GM12878 (cell line): Measurements from ENCODE around the gene NOS1.
"Not testable (repeated sequence)": the region's sequence is repeated elsewhere in the genome, so short reads cannot be mapped to it uniquely, and the experiment has no call there.

ENCODE experiments used
- NFYB ChIP-seq: IDR thresholded peaks from 2 replicates; pipeline ENCODE4 v1.6.1; 2011; ENCODE audit warnings: low read depth, mild to moderate bottlenecking, low read length, improper control_type of control experiment, moderate library complexity; ENCODE audit not compliant: insufficient read depth
- TF ChIP-seq, protein P1 (sequence below): IDR thresholded peaks from 2 replicates; pipeline ENCODE4 v1.6.1; 2012; ENCODE audit warnings: mild to moderate bottlenecking, low read depth, low read length

DNA sequence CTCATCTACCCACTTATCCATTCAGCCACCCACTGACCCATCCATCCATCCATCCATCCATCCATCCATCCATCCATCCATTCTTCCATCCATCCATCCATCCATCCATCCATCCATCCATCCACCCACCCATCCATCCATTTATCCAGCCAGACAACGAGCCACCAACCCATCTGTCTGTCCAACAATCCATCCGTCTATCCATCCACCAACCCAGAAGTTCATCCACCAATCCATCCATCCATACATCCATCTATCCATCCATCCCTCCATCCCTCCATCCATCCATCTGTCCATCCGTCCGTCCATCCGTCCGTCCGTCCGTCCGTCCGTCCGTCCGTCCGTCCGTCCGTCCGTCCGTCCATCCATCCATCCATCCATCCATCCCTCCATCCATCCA is 8.6 kb upstream of the NOS1 start:
- not testable (repeated sequence) for TF ChIP-seq NFYB
- TF ChIP-seq, protein P1, sequence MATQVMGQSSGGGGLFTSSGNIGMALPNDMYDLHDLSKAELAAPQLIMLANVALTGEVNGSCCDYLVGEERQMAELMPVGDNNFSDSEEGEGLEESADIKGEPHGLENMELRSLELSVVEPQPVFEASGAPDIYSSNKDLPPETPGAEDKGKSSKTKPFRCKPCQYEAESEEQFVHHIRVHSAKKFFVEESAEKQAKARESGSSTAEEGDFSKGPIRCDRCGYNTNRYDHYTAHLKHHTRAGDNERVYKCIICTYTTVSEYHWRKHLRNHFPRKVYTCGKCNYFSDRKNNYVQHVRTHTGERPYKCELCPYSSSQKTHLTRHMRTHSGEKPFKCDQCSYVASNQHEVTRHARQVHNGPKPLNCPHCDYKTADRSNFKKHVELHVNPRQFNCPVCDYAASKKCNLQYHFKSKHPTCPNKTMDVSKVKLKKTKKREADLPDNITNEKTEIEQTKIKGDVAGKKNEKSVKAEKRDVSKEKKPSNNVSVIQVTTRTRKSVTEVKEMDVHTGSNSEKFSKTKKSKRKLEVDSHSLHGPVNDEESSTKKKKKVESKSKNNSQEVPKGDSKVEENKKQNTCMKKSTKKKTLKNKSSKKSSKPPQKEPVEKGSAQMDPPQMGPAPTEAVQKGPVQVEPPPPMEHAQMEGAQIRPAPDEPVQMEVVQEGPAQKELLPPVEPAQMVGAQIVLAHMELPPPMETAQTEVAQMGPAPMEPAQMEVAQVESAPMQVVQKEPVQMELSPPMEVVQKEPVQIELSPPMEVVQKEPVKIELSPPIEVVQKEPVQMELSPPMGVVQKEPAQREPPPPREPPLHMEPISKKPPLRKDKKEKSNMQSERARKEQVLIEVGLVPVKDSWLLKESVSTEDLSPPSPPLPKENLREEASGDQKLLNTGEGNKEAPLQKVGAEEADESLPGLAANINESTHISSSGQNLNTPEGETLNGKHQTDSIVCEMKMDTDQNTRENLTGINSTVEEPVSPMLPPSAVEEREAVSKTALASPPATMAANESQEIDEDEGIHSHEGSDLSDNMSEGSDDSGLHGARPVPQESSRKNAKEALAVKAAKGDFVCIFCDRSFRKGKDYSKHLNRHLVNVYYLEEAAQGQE, result not testable (repeated sequence)
